DMS53 treated with DMSO at 0.1 percent for 48 hours (cell line): Measurements from ENCODE around the gene KYAT1.

ENCODE experiments used
- DNase-seq: peaks from one replicate; lab custom pipeline; 2025; ENCODE audit not compliant: unreplicated experiment; lab: John Stamatoyannopoulos, UW

The KYAT1 gene

DNA sequence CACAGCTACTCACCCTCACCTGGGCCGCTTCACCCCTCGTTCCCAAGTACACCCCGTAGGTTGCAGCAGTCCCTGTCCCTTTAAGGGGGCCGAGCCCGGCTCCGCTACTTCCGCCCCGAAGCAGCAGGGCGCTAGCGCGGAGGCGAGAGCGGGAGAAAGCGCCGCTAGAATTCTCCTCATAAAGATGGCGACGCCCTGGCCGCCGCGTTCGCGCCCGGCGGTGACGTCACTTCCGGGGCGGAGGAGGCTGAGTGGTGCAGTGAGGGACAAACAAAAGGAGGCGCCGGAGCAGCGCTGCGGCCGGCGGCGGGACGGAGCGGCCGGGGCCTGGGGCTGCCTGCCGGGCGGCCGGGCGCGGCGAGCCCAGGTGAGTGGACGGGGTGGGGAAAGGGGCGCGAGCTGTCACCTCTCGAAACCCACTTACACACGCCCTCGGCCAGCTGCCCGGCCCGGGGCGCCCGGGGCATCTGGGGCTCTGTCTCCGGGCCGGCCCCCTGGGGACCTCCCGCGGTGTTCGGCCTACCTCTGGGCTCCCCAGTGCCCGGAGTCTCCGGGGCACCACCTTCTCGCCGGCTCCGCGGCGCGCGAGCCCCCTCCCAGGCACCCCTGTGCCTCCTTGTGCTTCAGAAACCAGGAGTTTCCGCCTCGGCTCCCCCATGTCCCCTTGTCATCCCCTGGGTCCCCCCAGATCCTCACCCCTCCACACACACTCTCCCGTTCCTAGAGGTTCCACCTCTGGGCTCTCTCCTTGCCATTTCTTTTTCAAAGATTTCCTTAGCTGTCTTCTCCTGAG lies at the start of gene KYAT1, which contains the start of gene LRRC8A:
Gene KYAT1, minus strand, starts transcription at position 67 of the 793 bp plus-strand sequence. CDS start 36,545 bp downstream, outside the sequence.
Gene LRRC8A, plus strand, starts transcription at position 250 of the 793 bp plus-strand sequence. CDS start 25,032 bp downstream, outside the sequence.
- peak; percentile 91 for DNase-seq

DNA sequence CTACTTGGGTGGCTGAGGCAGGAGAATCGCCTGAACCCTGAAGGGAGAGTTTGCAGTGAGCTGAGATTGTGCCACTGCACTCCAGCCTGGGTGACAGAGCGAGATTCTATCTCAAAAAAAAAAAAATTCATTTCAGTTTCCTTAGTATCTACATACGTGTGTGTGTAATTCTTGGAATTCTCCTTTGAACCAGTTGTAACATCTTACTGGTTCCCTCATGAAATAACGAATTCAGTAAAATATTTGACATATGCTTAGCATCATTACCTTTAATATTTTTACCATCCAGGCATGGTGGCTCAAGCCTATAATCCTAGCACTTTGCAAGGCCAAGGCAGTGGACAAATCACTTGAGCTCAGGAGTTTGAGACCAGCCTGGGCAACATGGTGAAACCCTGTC lies 47.8 kb upstream of the KYAT1 start:
- DNase-seq, result no peak

DNA sequence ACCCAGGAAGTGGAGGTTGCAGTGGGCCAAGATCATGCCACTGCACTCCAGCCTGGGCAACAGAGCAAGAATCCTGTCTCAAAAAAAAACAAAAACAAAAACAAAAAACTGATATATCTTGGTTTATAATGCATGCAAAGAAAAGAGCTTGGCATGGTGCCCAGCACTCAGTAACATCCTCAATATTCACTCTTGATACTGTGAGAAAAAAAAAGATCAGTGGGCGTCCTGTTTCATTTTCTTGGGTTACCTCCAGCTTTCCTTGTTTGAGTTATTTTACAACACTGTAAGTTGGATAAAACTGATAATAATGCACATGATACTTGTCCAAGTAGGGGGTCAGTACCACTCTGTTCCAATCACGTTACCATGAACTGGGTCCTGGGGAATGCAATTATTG lies 46.9 kb upstream of the KYAT1 start:
- DNase-seq, result no peak

DNA sequence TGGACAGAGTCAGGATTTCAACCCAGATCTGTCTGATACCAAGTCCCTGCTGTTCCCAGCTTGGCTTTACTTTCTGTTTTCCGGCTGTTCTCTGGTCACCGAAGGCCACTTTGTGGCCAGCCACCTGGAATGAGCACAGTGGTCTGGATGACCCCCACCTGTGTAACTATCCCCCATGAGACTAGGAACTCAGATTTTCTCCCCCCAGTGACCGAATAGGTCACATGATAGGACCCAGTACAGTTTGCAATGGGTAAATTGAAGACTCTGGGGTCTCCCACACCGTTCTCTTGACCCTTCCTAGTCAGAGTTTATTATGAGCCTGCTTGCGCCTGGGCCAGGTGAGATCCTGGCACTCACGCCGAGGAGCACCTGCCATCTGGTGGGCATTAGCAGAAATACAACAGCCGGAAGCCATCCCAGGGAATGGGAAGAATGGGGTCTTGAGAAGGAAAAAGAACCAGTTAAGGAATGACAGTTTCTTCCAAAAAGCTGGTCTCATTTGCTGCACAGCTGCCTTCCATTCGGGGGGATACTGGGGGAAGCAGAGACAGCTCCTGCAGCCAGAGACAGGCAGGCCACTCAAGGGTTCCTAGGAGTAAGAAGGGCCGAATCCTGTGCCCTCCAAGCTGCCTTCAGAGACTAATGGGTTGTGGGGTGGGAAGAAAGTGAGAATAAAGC lies 46.1 kb upstream of the KYAT1 start:
- DNase-seq, result peak; percentile 51

DNA sequence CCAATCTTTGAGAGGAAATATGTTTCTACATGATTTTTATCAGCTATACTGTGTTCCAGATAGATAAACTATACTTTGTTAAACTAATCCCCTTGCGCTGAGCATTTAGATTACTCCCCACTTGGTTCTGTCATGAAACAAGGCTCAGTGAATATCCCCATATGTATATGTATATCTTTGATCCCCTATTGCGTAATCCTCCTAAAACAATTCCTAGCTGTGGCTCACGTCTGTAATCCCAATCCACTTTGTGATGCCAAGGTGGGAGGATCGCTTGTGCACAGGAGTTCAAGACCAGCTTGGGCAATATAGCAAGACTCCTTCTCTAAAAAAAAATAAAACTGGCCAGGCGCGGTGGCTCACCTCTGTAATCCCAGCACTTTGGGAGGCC lies 41.7 kb upstream of the KYAT1 start:
- no peak for DNase-seq

DNA sequence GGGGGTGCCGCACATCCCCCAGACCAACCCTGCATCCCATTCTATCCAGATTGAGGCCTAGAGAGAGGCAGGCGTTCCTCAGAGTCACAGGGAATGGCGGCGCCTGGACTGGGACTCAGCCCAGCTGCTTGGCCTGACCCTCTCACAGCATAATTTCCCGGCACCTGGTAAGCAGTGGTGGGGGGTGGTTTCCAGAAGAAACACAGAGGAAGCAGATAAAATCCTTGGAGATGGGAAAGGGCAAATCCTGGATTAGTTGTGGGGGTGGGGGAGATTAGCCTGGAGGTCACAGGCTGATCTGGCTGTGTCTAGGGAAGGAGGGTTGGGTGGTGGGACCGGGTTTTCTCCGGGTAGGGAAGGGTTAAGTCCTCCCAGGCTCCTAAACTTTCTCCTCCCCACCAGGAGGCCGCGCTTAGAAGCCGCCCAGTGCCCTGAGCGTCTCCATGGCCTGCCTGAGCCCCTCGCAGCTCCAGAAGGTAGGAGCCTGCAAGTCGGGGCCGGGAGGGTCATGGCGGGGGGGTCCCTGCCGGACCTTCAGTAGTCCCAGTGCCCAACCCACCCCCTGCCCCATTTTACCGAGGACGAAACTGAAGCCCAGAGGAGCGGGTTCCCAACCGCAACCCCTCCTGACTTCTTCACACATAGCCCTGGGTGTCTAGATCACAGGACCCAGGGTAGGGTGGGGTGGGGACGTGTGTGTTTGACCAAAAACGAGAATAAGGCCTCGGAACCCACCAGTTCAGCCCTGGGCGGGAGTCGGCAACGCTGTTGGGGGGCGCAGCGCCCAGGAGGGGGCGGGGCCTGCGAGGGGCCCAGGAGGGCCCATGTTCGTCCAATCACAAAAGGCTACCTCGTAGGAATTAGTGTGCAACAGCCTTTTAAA lies 40.4 kb upstream of the KYAT1 start:
- DNase-seq, result no peak

DNA sequence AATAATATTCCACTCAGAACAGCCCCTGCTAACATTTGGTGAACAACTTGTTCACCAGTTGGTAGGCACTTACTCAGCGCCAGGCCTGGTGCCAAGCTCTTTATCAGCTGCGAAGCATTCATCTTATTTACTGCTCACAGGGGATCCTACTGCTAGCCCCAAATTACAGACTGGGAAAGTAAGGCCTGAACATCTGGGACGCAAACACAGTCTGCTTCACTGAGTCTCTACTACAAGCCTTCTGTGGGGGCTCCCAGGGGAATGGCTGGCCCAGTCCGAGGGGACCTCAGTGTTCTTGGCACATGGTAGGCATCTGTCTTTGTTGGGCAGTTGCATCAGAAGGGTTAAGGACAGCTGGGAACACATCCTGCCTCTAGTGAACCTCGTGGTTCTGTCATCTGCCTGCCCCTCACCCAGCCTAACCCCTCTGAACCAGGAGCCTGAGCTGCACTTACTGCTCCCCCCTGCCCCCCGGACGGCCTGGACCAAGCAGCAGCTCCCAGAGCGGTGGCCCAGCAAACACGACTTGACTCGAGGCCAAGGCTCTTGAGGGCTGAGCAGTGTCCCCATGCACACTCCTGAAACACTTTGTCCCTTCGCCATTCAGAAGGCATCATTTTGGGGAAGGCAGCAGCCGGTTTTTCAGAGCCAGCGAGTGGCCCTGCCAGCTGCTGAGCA lies 38.8 kb upstream of the KYAT1 start, which contains the start of gene PHYHD1:
Gene PHYHD1, plus strand, starts transcription at position 602 of the 678 bp plus-strand sequence. CDS start 1,342 bp downstream, outside the sequence.
- DNase-seq, result no peak

DNA sequence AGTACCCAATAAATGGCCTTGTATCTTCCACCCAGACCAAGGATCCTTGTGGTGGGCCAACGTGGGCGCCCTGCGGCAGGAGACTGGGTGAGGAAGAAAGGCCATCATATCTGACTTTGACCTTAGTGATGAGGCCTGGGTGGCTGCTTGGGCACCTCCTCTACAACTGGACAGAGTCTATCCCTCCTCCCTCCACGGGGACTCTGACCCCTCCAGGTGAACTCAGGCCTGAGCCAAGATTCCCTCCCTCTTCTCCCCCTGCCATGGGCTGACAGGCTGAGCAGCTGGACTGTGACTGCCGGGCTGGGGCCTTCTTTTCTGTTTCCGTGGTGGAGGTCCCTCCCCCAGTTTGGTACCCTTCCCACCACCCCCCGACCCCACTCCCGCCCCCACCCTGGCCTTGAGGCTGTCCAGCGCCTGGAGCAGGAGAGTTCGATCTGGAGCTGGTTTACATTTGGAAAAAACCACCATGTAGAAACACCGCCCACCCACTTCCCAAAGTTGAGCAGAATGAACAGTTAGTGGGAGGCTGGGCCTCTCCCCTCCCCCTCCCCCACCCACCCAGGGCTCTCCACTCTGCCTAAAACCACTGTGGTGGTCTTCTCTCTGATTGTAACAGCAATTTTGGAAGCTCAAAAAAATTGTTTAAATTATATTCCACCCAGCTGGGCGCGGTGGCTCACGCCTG lies 37.8 kb upstream of the KYAT1 start:
- no peak for DNase-seq

DNA sequence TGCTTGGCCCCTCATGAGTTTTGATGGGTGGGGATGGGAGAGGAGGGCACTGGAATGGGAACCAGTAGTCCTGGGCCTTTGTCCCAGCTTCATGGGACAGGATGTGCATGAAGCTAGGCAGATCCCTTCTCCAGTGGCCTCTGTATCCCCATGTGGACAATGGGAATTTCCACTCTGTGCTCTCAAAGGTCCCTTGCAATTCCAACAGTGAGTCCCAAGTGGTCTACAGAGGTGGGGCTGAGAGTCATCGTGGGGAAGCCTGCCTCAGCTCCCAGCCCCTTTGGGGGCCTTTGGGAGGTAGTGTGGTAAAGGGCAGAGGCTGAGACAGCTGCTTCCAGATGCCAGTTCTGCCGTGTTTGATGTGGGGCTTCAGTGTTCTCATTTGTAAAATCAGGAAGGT lies 37.2 kb upstream of the KYAT1 start:
- DNase-seq, result no peak

DNA sequence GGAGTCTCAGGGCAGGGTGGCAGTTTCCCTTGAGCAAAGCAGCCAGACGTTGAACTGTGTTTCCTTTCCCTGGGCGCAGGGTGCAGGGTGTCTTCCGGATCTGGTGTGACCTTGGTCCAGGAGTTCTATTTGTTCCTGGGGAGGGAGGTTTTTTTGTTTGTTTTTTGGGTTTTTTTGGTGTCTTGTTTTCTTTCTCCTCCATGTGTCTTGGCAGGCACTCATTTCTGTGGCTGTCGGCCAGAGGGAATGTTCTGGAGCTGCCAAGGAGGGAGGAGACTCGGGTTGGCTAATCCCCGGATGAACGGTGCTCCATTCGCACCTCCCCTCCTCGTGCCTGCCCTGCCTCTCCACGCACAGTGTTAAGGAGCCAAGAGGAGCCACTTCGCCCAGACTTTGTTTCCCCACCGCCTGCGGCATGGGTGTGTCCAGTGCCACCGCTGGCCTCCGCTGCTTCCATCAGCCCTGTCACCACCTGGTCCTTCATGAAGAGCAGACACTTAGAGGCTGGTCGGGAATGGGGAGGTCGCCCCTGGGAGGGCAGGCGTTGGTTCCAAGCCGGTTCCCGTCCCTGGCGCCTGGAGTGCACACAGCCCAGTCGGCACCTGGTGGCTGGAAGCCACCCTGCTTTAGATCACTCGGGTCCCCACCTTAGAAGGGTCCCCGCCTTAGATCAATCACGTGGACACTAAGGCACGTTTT lies 35.5 kb upstream of the KYAT1 start:
- no peak for DNase-seq

DNA sequence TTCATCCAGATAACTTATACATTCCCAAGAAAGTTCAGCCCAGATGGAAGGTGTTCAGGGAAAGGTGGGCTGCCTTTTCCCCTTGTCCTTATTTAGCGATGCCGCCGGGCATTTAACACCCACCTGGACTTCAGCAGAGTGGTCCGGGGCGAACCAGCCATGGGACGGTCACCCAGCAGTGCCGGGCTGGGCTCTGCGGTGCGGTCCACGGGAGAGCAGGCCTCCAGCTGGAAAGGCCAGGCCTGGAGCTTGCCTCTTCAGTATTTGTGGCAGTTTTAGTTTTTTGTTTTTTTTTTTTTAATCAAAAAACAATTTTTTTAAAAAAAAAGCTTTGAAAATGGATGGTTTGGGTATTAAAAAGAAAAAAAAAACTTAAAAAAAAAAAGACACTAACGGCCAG lies 35.0 kb upstream of the KYAT1 start:
- no peak for DNase-seq

DNA sequence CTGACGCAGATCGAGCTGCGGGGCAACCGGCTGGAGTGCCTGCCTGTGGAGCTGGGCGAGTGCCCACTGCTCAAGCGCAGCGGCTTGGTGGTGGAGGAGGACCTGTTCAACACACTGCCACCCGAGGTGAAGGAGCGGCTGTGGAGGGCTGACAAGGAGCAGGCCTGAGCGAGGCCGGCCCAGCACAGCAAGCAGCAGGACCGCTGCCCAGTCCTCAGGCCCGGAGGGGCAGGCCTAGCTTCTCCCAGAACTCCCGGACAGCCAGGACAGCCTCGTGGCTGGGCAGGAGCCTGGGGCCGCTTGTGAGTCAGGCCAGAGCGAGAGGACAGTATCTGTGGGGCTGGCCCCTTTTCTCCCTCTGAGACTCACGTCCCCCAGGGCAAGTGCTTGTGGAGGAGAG lies 34.5 kb upstream of the KYAT1 start:
- DNase-seq, result no peak

DNA sequence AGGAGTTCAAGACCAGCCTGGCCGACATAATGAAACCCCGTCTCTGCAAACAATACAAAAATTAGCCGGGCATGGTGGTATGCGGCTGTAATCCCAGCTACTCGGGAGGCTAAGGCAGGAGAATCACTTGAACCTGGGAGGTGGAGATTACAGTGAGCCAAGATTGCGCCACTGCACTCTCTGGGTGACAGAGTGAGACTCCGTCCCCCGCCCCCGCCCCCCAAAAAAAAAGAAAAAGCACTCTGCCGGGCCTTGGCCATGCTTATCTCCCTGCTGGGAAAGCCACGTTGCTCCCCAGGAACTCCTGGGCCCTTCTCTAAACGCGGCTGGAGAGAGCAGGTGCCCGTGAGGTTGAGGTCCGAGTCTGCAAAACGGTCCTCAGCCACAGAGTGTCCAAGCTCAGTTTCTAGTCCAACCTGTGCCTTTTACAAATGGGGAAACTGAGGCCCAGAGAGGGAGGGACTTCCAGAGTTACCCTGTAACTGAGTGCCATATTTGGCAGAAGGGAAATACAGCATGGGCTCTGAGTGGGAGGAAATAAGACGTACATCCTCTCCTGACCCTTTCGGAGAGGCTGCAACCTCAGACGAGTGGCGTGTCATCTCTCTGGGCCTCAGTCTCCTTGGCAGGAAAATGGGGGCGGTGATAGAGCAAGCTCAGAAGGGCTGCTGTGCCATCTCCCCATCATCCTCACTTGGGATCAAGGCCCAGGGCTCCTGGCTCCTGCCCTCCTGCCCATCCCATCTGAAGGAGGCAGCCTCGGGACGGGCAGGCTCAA lies 32.4 kb upstream of the KYAT1 start:
- no peak for DNase-seq

DNA sequence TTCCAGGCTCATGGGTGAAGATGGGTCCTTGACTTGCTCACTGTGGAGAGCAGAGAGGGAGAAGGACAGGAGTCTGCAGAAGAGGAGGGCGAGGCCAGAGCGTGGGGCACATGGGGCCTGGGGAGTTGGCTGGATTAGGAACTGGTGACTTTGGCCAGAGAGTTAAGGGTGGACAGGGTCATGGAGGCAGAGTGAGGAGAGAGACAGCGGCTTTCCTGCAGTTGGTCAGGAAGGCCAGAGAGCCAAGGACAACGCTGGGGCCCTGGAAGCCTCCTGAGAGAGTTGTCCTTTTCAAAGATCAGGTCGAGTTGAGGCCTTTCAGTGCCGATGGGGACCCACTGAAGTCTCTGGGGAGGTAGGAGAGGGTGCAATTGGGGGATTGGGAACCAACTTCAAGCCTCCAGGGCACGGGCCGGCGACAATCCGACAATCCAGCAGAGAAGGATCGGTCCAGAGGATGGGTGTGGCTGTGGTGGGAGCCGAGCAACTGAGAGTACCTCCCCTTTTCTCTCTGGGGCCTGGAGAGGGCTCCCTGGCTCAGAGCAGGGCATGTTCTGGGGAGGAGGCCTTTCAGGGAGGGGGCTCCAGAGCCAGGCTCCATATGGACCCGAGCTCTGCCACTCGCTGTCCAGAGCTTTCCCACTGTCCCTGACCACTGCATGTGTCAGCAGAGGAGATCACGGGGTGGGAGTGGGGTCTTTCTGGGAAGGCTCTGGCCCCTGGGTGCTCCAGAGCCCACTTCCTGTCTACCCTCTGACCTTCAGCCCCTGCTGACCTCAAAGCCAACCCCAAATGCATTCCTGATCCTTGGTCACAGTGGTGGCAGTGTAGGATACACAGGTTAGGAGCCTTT lies 31.5 kb upstream of the KYAT1 start:
- DNase-seq, result no peak

DNA sequence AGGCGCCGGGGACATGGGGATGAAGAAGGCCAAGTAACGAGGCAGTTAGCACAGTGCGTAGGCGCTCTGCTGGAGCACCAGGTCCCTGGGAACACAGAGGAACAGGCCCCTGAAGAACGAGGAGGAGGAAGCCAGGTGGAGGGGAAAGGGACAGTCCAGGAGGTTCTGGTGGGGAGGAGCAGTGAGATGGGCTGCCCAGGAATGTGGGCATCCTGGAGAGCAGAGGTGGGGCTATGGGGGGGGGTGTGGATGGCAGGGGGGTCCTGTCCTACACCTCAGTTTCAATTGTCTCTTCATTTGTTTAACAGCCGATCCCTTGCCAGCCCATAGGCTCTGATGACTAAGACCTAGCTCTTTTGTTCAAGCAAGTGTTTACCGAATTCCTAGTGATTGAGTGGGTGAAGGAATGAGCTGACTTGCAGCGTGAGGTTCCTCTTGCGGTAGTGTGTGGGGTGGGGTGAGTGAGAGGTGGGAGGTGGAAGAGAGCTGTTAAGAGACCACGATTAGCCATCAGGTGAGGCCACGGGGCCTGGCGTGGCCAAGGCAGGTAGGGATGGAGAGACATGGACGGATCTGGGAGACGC lies 30.6 kb upstream of the KYAT1 start:
- DNase-seq, result no peak

DNA sequence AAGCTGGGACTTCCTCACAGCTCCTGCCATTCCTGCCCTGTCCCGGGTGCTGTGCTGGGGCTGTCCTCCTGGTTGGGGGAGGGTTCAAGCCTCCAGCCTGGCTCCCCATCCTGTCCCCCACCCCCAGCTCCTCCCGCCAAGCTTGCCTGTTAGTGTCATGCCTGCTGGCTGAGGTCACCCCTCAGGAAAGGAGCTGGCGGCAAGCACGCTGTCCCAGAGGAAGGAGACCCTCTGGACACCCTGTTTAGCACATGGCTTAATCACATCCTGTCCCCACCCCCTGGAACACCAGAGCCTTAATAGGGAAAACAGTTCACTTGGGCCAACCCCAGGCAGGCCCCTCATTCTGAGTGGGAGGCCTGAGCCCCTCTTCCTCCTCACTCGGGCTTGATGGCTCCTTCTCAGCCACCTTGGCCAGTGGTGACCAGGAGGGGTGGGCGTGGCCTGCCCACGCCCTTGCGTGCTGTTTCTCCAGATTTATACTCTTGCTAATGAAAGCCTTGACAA lies 29.8 kb upstream of the KYAT1 start:
- no peak for DNase-seq

DNA sequence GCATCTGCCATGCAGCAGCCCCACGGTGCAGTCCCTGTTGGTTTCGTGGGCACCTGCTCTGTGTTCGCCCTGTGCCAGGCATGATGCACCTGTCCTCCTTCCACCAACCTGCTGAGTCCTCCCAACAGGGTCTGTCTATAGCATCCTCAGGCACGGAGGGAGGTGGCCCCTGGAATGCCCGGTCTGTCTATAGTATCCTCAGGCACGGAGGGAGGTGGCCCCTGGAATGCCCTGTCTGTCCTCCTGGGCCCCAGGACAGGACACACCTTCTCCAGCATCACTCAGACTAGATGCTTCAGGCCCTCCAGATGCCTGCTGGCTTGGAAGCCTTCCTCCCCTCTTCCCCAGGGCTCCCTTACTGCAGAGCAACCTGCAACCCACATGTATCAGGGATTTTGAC lies 29.2 kb upstream of the KYAT1 start:
- DNase-seq, result no peak
